Measurements from ENCODE around the gene SMIM20. TPM values are rescaled to one million over a fixed set of nuclear protein-coding genes. Genes with fewer than 3 reads are reported as not detected.

The SMIM20 gene
- total and polyA plus RNA-seq, 2 of the 4 experiments (the other 2 are of a cell fraction), result 13.6 to 23.1 TPM

DNA sequence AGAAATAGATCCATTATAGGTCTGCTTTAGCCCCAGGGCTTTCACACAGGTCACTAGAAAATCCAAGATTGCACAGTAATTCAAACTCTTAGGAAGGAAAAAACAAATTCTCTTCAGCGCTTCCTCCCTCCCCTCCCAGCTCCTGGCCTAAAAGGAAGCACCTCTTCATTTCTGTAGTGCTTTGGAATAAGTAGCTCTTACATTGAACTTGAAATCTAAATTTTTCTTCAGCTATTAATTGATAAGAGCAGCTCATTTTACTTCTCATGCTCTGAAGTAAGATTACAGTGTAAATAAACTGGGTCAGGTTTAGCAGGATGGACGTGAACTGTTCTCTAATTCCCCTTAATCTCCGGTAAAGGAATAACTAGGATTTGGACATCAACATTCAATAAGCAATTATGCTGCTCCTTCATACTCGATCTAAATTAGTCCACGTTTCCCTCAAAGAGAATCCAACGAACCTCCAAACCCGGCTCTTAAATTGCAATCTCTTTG is 40.3 kb upstream of the SMIM20 start:
- Histone ChIP-seq H3K79me1 (ENCODE audit: low read depth in 1 of 2, low read length in 2 of 2) (no peaks in the 10 kb centered on the region), H3K56ac (ENCODE audit: extremely low read depth, insufficient read depth, low read length) (no peak overlapping the region), H4K20me1 (ENCODE audit: insufficient read depth, low read length) (no peaks in the 10 kb centered on the region), H2BK120ac (ENCODE audit: low read depth, low read length) (no peak overlapping the region), H4K8ac (ENCODE audit: low read depth in 2 of 2, low read length in 2 of 2) (no peak overlapping the region), H3K14ac (replicated peaks; ENCODE audit: low read depth, low read length) (no peak overlapping the region), H2AK9ac (replicated peaks; ENCODE audit: low read depth, low read length, poor library complexity) (no peak overlapping the region), H2BK20ac (ENCODE audit: low read depth, low read length) (no peak overlapping the region), H4K91ac (ENCODE audit: insufficient read depth, low read depth, low read length) (no peak overlapping the region), H3K27me3 (ENCODE audit: control insufficient read depth, insufficient read depth, low read length) (no peaks in the 10 kb centered on the region), H3K4me2 (ENCODE audit: low read depth, low read length) (no peak overlapping the region), H2BK5ac (ENCODE audit: low read depth, low read length, poor library complexity, severe bottlenecking) (no peak overlapping the region), H2AK5ac (ENCODE audit: low read depth, low read length) (no peak overlapping the region), H3K9me3 (ENCODE audit: control insufficient read depth, insufficient read depth, low read length) (peaks cover 3% of the 10 kb centered on the region; the same call in 1 of the 2 replicates), H3K27ac (ENCODE audit: insufficient read depth, low read length) (no peak overlapping the region), H3K18ac (ENCODE audit: low read depth, low read length) (no peak overlapping the region), H3K4me3 (ENCODE audit: insufficient read depth, low read depth, low read length) (no peak overlapping the region), H3K36me3 (ENCODE audit: control insufficient read depth, insufficient read depth, low read length) (no peaks in the 10 kb centered on the region), H3K4ac (ENCODE audit: low read depth, low read length) (no peak overlapping the region), H2BK15ac (ENCODE audit: low read depth, low read length) (no peak overlapping the region), H4K5ac (ENCODE audit: low read depth, low read length) (no peak overlapping the region), H2AFZ (replicated peaks; ENCODE audit: low read length, poor library complexity) (no peak overlapping the region), H3K23ac (ENCODE audit: low read depth, low read length) (no peak overlapping the region), H3K9ac (ENCODE audit: low read depth, low read length) (no peak overlapping the region), H3K9me1 (ENCODE audit: insufficient read depth, low read length) (no peaks in the 10 kb centered on the region), H3K4me1 (ENCODE audit: control insufficient read depth, insufficient read depth, low read length) (peaks cover 5% of the 10 kb centered on the region)
- intact Hi-C loops (cut with micrococcal nuclease) (no loop called here), dilution Hi-C loops (cut with HindIII; ENCODE audit: low sequenced_read_pairs, unreplicated experiment) (no loop called here), in situ Hi-C loops (cut with MboI; ENCODE audit: low sequenced_read_pairs) (no loop called here)
- no peak for ATAC-seq (ENCODE audit: low read depth)
- BruUV-seq (replicated peaks), result no TSS peak
- TF ChIP-seq MAZ (IDR thresholded peaks at IDR 0.05; ENCODE audit: borderline replicate concordance, low read depth, low read length), result no peak
- ChIA-PET POLR2A (ENCODE audit: unreplicated experiment) (no interaction called here), CTCF (interaction anchor here (0.9 kb wide), 1 partner anchor 10 kb away, joined by 3 read pairs; no protein-coding TSS in a partner anchor)
- no CpG with 5 or more reads among the region's 7 CpGs for WGBS, 2 experiments (ENCODE audit: extremely low coverage in 2 of 2, insufficient read length in 1 of 2)
- DNase-seq, result no peak

Measured in IMR-90 (cell line).